ENCODE results near the gene FBRSL1. TPM values are rescaled to one million over a fixed set of nuclear protein-coding genes. Genes with fewer than 3 reads are reported as not detected.

The FBRSL1 gene
- total RNA-seq, 2 donors from 2014 or later = 79.3 to 86.3 TPM

- Mint-ChIP-seq H3K27me3 (no peaks in the 10 kb centered on the region), H3K4me1 (peaks cover 43% of the 10 kb centered on the region), H3K36me3 (ENCODE audit: low read depth) (no peaks in the 10 kb centered on the region), H3K27ac (no peak overlapping the region), H3K4me3 (peak overlapping the region; percentile 59)
- ATAC-seq (peak; percentile 14), DNase-seq (no peak)
- H3K9me3 ChIP-seq (ENCODE audit: control insufficient read depth, low read length, poor library complexity, severe bottlenecking) = no peaks in the 10 kb centered on the region
Observed at GRCh38 chr12:132505105-132505851, 15.3 kb downstream of the FBRSL1 start.

GRCh38 chr12:132505852-132506219, 15.9 kb downstream of the FBRSL1 start:
- Mint-ChIP-seq H3K27me3 (no peaks in the 10 kb centered on the region), H3K4me3 (peak overlapping the region; percentile 57), H3K36me3 (ENCODE audit: low read depth) (no peaks in the 10 kb centered on the region), H3K27ac (no peak overlapping the region), H3K4me1 (peaks cover 39% of the 10 kb centered on the region)
- no peak for ATAC-seq
- DNase-seq = no peak
- no peaks in the 10 kb centered on the region for H3K9me3 ChIP-seq (ENCODE audit: control insufficient read depth, low read length, poor library complexity, severe bottlenecking)

DNA sequence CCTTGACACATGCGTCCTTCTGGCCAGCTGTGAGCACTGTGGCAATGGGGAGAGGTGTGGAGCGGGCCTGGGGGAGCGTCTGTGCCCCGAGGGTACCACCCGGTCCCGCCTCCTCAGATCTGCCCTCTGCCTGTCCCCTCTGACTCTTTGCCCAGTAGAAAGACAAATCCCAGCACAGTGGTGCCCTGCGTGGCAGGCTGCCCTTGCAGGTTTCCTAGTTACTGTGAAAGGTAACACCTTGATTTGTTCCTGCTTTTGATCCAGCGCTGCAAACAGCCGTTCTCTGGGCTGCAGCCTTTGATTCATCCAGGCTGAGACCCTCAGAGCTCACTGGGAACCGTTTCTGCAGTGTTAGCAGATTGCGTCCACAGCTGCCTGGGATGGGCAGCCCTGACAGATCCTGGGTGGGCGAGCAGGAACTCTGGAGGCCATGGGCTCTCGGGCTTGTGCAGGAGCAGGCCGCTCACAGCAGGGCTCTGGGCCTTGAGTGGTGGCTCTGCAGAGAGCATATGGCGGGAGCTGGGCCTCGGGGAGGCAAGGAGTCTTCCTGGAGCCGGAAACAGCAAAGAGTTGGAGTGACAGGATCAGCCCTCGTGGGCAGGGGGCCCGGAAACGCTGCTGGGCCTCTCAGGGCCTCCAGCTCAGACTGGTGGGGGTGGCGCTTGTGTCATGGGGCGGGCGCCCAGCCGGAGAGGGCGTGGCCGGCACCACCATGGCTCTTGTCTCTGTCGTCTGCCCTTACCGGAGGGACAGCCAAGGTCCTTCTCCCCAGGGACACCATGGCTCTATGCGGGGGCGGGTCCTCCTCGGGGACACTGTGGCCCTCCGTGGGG, 16.6 kb downstream of the FBRSL1 start:
- peak; percentile 74 for ATAC-seq
- Mint-ChIP-seq H3K27ac (peak overlapping the region; percentile 14), H3K27me3 (no peaks in the 10 kb centered on the region), H3K4me3 (peak overlapping the region; percentile 47), H3K4me1 (peaks cover 33% of the 10 kb centered on the region), H3K36me3 (ENCODE audit: low read depth) (no peaks in the 10 kb centered on the region)
- peak; percentile 29 to 39 (median 37) for DNase-seq
- H3K9me3 ChIP-seq (ENCODE audit: control insufficient read depth, low read length, poor library complexity, severe bottlenecking) = no peaks in the 10 kb centered on the region

DNA sequence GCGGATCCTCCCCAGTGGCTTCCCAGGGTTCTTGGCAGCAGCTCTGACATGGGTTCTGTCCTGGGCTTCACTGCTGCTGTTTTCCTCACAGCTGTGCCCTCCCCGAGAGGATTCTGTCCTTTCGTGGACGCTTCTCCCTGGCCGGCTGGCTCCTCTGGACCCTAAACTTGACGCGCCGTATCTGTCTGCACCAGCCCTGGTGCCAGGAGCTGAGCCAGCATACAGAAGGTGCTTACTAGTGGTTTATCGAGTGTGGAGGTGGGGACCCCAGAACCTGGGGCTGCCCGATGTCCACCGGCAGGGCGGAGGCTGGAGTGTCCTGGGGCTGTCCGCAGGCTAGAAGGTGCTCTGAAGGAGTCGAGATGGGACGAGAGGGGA, 17.2 kb downstream of the FBRSL1 start:
- no peak for DNase-seq
- H3K4me3 Mint-ChIP-seq = peak overlapping the region; percentile 47
- no peaks in the 10 kb centered on the region for H3K36me3 Mint-ChIP-seq (ENCODE audit: low read depth)
- ATAC-seq = no peak
- H3K27me3 Mint-ChIP-seq = no peaks in the 10 kb centered on the region
- peaks cover 31% of the 10 kb centered on the region for H3K4me1 Mint-ChIP-seq
- H3K27ac Mint-ChIP-seq = peak overlapping the region; percentile 14
- H3K9me3 ChIP-seq (ENCODE audit: control insufficient read depth, low read length, poor library complexity, severe bottlenecking) = no peaks in the 10 kb centered on the region

DNA sequence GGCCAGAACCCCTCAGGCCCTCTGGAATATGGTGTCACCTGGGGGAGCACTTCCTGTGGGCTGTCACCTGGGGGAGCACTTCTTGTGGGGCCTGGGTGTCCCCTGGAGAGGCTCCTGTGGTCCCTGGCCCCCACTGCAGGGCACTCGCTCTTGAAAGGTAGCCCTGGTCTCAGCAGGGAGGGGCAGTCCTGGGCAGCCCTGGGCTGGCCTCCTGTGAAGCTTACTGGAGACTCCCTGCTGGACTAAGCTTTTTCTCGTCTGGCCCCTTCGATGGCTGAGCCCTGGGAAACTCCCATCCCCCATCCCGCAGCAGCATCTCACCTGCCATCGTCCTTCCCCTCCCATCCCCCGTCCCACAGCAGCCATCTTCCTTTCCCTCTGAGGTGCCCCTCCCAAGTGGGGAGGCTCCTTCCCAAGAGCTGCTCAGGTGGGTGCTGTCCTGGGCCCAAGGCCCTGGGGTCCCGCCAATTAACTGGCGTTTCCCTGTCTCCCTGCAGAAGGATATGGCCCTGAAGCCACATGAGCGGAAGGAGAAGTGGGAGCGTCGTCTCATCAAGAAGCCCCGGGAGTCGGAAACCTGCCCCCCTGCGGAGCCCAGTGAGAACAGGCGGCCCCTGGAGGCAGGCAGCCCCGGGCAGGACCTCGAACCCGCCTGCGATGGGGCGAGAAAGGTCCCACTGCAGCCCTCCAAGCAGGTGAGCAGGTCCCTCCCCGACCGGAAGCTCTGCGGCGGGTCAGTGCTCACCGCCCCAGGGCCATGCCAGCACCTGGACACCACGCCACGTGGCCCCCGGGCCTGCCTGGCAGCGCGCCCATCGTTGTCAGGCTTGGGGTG, 17.9 kb downstream of the FBRSL1 start:
- Mint-ChIP-seq H3K4me3 (no peak overlapping the region), H3K4me1 (peaks cover 31% of the 10 kb centered on the region), H3K27ac (no peak overlapping the region), H3K36me3 (ENCODE audit: low read depth) (no peaks in the 10 kb centered on the region), H3K27me3 (no peaks in the 10 kb centered on the region)
- DNase-seq (no peak), ATAC-seq (no peak)
- H3K9me3 ChIP-seq (ENCODE audit: control insufficient read depth, low read length, poor library complexity, severe bottlenecking) = no peaks in the 10 kb centered on the region

- DNase-seq (no peak), ATAC-seq (no peak)
- H3K4me3 Mint-ChIP-seq = no peak overlapping the region
- H3K9me3 ChIP-seq (ENCODE audit: control insufficient read depth, low read length, poor library complexity, severe bottlenecking) = no peaks in the 10 kb centered on the region
- no peaks in the 10 kb centered on the region for H3K27me3 Mint-ChIP-seq
- peaks cover 30% of the 10 kb centered on the region for H3K4me1 Mint-ChIP-seq
- no peak overlapping the region for H3K27ac Mint-ChIP-seq
- H3K36me3 Mint-ChIP-seq (ENCODE audit: low read depth) = no peaks in the 10 kb centered on the region
Observed at GRCh38 chr12:132508491-132508740, 18.5 kb downstream of the FBRSL1 start.

- Mint-ChIP-seq H3K4me1 (peaks cover 26% of the 10 kb centered on the region), H3K4me3 (no peak overlapping the region), H3K36me3 (ENCODE audit: low read depth) (no peaks in the 10 kb centered on the region), H3K27me3 (no peaks in the 10 kb centered on the region), H3K27ac (no peak overlapping the region)
- no peak for DNase-seq
- no peak for ATAC-seq
- H3K9me3 ChIP-seq (ENCODE audit: control insufficient read depth, low read length, poor library complexity, severe bottlenecking) = no peaks in the 10 kb centered on the region
Observed at GRCh38 chr12:132508860-132509732, 19.1 kb downstream of the FBRSL1 start.

GRCh38 chr12:132510111-132510724, 20.3 kb downstream of the FBRSL1 start:
- no peak for DNase-seq
- Mint-ChIP-seq H3K4me1 (peaks cover 22% of the 10 kb centered on the region), H3K27ac (no peak overlapping the region), H3K4me3 (no peak overlapping the region), H3K27me3 (no peaks in the 10 kb centered on the region), H3K36me3 (ENCODE audit: low read depth) (peaks cover 2% of the 10 kb centered on the region)
- ATAC-seq = no peak
- no peaks in the 10 kb centered on the region for H3K9me3 ChIP-seq (ENCODE audit: control insufficient read depth, low read length, poor library complexity, severe bottlenecking)

- no peak for ATAC-seq
- DNase-seq = no peak
- Mint-ChIP-seq H3K27me3 (no peaks in the 10 kb centered on the region), H3K4me1 (peaks cover 16% of the 10 kb centered on the region), H3K36me3 (ENCODE audit: low read depth) (peaks cover 5% of the 10 kb centered on the region), H3K4me3 (no peak overlapping the region), H3K27ac (no peak overlapping the region)
- H3K9me3 ChIP-seq (ENCODE audit: control insufficient read depth, low read length, poor library complexity, severe bottlenecking) = no peaks in the 10 kb centered on the region
Observed at GRCh38 chr12:132510746-132511477, 21.0 kb downstream of the FBRSL1 start.

GRCh38 chr12:132511516-132512196, 21.7 kb downstream of the FBRSL1 start:
- H3K9me3 ChIP-seq (ENCODE audit: control insufficient read depth, low read length, poor library complexity, severe bottlenecking) = no peaks in the 10 kb centered on the region
- Mint-ChIP-seq H3K27me3 (no peaks in the 10 kb centered on the region), H3K36me3 (ENCODE audit: low read depth) (peaks cover 5% of the 10 kb centered on the region), H3K27ac (no peak overlapping the region), H3K4me3 (no peak overlapping the region), H3K4me1 (peaks cover 10% of the 10 kb centered on the region)
- no peak for ATAC-seq
- no peak for DNase-seq

GRCh38 chr12:132512197-132513069, 22.5 kb downstream of the FBRSL1 start:
- Mint-ChIP-seq H3K27ac (peak overlapping the region; percentile 43), H3K27me3 (no peaks in the 10 kb centered on the region), H3K4me1 (peaks cover 6% of the 10 kb centered on the region), H3K4me3 (no peak overlapping the region), H3K36me3 (ENCODE audit: low read depth) (peaks cover 5% of the 10 kb centered on the region)
- H3K9me3 ChIP-seq (ENCODE audit: control insufficient read depth, low read length, poor library complexity, severe bottlenecking) = no peaks in the 10 kb centered on the region
- ATAC-seq (no peak), DNase-seq (no peak)
